NOMO-1 (cell line): Measurements from ENCODE around the gene SETD5.

Source experiments
- DNase-seq, 2 experiments: peaks; one replicate each; lab custom pipeline; 2025; ENCODE audit not compliant: unreplicated experiment in 2 of 2; lab: John Stamatoyannopoulos, UW

SETD5 gene

DNA sequence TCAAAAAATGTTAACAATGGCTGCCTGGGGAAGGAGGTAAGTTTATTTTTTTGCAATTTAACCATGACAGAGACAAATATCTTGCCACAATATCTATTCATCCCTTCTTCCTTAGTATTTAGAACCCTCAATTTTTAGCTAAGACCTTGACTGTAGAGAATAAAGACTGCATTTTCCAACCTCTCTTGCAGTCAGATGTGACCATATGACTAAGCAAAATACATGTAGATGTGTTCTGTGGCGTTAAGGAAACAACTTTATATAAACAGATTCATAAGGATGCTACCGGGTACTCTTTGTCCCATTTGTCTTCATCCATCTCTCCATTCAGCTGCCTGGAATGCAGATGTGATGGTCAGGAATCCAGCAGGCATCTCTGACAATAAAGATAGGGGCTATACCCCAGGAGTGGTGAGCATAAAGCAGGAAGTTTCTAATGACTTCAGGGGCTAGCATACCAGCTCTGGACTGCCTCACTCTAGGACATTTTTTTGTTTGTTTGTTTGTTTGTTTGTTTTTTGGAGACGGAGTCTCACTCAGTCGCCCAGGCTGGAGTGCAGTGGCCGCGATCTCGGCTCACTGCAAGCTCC is 115.1 kb downstream of the SETD5 start:
- no peak for DNase-seq

DNA sequence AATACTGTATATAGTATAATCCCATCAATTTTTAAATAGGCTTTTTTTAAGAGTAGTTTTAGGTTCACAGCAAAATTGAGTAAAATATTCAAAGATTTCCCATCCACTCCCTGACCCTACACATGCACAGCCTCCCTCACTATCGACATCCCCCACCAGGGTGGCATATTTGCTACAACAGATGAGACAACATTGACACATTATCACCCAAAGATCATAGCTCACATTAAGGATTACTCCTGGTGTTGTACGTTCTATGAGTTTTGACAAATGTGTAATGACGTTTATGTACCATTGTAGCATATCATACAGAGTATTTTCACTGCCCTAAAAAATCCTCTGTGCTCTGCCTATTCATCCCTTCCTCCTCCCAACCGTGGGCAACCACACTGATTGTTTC is 116.9 kb downstream of the SETD5 start:
- no peak for DNase-seq

DNA sequence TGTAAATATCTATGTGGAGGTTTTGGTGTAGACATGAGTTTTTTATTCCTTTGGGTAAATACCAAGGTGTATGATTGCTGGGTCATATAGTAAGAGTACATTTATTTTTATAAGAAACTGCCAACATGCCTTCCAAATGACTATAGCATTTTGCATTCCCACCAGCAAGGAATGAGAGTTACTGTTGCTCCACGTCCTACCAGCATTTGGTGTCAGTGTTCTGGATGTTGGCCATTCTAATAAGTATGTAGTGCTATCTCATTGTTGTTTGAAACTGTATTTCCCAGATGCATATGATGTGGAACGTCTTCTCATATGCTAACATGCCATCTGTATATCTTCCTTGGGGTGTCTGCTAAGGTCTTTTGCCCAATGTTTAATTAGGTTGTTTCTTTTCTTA is 117.5 kb downstream of the SETD5 start:
- no peak for DNase-seq

DNA sequence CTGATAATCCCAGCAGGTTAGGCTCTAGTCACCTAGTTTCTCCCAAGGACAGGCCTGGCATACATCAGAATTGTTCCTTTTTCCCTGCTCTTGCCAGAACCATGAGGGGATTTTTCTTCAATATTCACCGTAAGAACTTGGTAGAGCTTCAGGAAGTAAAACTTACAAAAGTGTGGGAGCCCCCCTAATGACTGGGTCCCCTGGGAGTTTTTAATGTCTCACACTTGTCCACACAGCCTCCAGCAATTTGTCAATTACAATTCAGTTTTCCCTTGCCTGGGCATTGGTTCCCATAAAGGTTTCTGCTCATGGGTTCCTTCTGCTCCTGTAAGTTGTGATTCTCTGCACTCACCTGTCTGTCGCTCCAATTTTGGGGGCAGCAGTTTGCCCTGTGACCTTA is 127.7 kb downstream of the SETD5 start:
- DNase-seq = no peak
